ENCODE data around the gene ARHGEF9. TPM values are rescaled to one million over a fixed set of nuclear protein-coding genes. Genes with fewer than 3 reads are reported as not detected.

The ARHGEF9 gene
- total RNA-seq, 1 experiment from 2014 or later = 26.3 TPM

- intact Hi-C loops (cut with micrococcal nuclease; ENCODE audit: unreplicated experiment) = loop anchor here (10.0 kb wide), 2 partner anchors 116 to 176 kb away; no protein-coding TSS in a partner anchor
- H3K36me3 Mint-ChIP-seq (ENCODE audit: insufficient read depth, unreplicated experiment) = no peaks in the 10 kb centered on the region
- TF ChIP-seq CTCF (IDR thresholded peaks at IDR 0.05; ENCODE audit: unreplicated experiment) = no peak
- BruUV-seq (replicated peaks) = no TSS peak
- CTCF ChIA-PET = no interaction called here
- no peak overlapping the region for H3K27ac Mint-ChIP-seq (ENCODE audit: unreplicated experiment)
- no peak overlapping the region for H3K4me3 Mint-ChIP-seq (ENCODE audit: low read depth, unreplicated experiment)
- DNase-seq = no peak
- H3K9me3 Mint-ChIP-seq (ENCODE audit: low read depth, unreplicated experiment) = peaks cover 12% of the 10 kb centered on the region
- H3K4me1 Mint-ChIP-seq (ENCODE audit: low read depth, unreplicated experiment) = no peaks in the 10 kb centered on the region
- H3K27me3 Mint-ChIP-seq (ENCODE audit: unreplicated experiment) = no peaks in the 10 kb centered on the region
These were observed 104.6 kb downstream of the ARHGEF9 start for GRCh38 chrX:63680423-63680822.

GRCh38 chrX:63679432-63679831 lies 105.6 kb downstream of the ARHGEF9 start:
- Mint-ChIP-seq H3K36me3 (ENCODE audit: insufficient read depth, unreplicated experiment) (no peaks in the 10 kb centered on the region), H3K4me1 (ENCODE audit: low read depth, unreplicated experiment) (no peaks in the 10 kb centered on the region), H3K9me3 (ENCODE audit: low read depth, unreplicated experiment) (peaks cover 12% of the 10 kb centered on the region), H3K4me3 (ENCODE audit: low read depth, unreplicated experiment) (no peak overlapping the region), H3K27me3 (ENCODE audit: unreplicated experiment) (no peaks in the 10 kb centered on the region), H3K27ac (ENCODE audit: unreplicated experiment) (no peak overlapping the region)
- intact Hi-C loops (cut with micrococcal nuclease; ENCODE audit: unreplicated experiment) = no loop called here
- no TSS peak for BruUV-seq (replicated peaks)
- CTCF ChIA-PET = no interaction called here
- DNase-seq = no peak
- no peak for TF ChIP-seq CTCF (IDR thresholded peaks at IDR 0.05; ENCODE audit: unreplicated experiment)

GRCh38 chrX:63675716-63676115 lies 109.3 kb downstream of the ARHGEF9 start:
- Mint-ChIP-seq H3K36me3 (ENCODE audit: insufficient read depth, unreplicated experiment) (no peaks in the 10 kb centered on the region), H3K9me3 (ENCODE audit: low read depth, unreplicated experiment) (peaks cover 3% of the 10 kb centered on the region), H3K27ac (ENCODE audit: unreplicated experiment) (no peak overlapping the region), H3K27me3 (ENCODE audit: unreplicated experiment) (no peaks in the 10 kb centered on the region), H3K4me3 (ENCODE audit: low read depth, unreplicated experiment) (no peak overlapping the region), H3K4me1 (ENCODE audit: low read depth, unreplicated experiment) (no peaks in the 10 kb centered on the region)
- CTCF ChIA-PET = no interaction called here
- no peak for TF ChIP-seq CTCF (IDR thresholded peaks at IDR 0.05; ENCODE audit: unreplicated experiment)
- intact Hi-C loops (cut with micrococcal nuclease; ENCODE audit: unreplicated experiment) = no loop called here
- BruUV-seq (replicated peaks) = no TSS peak
- DNase-seq = no peak

GRCh38 chrX:63673896-63674295 lies 111.1 kb downstream of the ARHGEF9 start:
- no TSS peak for BruUV-seq (replicated peaks)
- CTCF ChIA-PET = no interaction called here
- Mint-ChIP-seq H3K9me3 (ENCODE audit: low read depth, unreplicated experiment) (peaks cover under 1% of the 10 kb centered on the region), H3K36me3 (ENCODE audit: insufficient read depth, unreplicated experiment) (no peaks in the 10 kb centered on the region), H3K4me3 (ENCODE audit: low read depth, unreplicated experiment) (no peak overlapping the region), H3K27me3 (ENCODE audit: unreplicated experiment) (no peaks in the 10 kb centered on the region), H3K27ac (ENCODE audit: unreplicated experiment) (no peak overlapping the region), H3K4me1 (ENCODE audit: low read depth, unreplicated experiment) (no peaks in the 10 kb centered on the region)
- intact Hi-C loops (cut with micrococcal nuclease; ENCODE audit: unreplicated experiment) = no loop called here
- no peak for DNase-seq
- no peak for TF ChIP-seq CTCF (IDR thresholded peaks at IDR 0.05; ENCODE audit: unreplicated experiment)
